ENCODE results near the gene TMEM132E.

Gene TMEM132E

GRCh38 chr17:34606763-34607162 is 27.4 kb downstream of the TMEM132E start:
- DNase-seq, result no peak

- DNase-seq, result no peak
These were observed 28.5 kb downstream of the TMEM132E start for GRCh38 chr17:34607917-34608316.

- no peak for DNase-seq
These were observed 29.8 kb downstream of the TMEM132E start for GRCh38 chr17:34609210-34609609.

DNA sequence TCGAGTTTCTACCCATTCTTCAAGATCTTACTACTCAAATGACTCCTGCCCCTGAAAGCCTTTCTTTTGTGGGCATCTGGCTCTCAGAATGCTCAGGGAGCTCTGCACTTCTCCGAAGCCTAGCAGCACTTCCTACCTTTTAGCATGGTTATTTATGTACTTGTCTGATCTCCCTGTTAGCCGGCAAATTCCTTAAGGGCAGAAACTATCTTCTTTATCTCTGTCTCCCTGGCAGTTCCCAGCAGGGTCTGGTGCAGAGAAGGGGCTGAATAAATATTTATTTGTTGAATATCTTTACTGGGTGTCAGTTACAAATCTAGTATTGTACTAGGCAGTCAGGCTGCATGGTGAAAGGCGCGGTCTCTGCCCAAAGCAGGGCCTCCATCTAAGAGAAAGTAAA is 30.7 kb downstream of the TMEM132E start:
- no peak for DNase-seq

DNA sequence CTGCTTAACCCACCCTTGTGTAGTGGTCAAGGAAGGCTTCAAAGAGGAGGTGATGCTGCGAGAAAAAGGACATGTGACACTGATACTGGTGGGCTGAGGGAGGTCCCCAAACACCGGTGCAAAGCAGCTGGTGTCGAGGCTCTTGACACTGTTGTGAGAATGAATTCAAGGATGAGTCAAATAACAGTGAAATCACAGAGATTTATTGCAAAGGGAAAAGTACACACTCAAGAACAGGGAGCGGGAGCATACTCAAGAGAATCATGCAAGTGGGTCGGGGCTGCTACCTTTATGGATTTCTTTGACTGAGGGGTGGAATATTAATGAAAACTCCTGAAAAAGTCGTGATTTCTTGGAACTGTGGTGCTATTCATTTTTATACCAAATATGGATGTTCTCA is 31.1 kb downstream of the TMEM132E start:
- no peak for DNase-seq

- no peak for DNase-seq
These were observed 34.0 kb downstream of the TMEM132E start for GRCh38 chr17:34613064-34614019.

GRCh38 chr17:34614698-34615097 is 35.3 kb downstream of the TMEM132E start:
- no peak for DNase-seq

DNA sequence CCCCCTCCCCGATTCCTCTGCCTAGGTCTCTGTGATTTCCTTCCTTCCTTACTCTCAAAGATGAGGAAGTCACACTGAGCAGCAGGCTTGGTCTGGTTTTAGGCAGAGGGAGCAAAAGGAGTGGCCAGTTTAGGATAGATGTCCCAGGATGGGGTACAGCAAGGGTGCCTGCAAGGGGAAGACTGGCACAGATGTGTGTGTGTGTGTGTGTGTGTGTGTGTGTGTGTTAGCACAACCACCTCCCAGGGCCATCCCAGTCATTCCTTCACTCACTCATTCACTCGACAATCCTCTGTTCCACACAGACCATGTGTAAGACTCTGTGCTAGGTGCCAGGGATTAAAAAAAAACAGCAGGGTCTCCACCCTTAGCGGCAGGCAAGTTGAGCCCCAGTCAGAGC is 35.9 kb downstream of the TMEM132E start:
- no peak for DNase-seq

GRCh38 chr17:34616148-34616547 is 36.8 kb downstream of the TMEM132E start:
- no peak for DNase-seq

DNA sequence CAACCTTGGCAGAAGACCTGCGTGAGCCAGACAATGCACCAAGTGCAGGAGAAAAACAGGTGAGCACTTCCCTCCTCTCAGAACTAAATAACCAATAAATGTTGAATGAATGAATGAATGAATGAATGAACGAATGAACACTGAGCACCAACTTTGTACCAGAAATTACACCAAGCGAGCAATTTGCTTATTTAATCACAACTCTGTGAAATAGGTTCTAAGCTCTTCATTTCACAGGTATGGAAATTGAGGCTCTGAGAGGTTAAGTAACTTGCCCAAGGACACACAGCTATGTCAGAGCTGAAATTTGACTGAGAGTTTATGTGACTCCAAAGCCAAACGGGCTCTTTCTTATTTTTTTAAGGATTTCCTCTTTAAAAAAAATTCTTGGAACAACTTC is 38.0 kb downstream of the TMEM132E start:
- DNase-seq, result no peak

GRCh38 chr17:34619687-34620217 is 40.4 kb downstream of the TMEM132E start:
- no peak for DNase-seq

DNA sequence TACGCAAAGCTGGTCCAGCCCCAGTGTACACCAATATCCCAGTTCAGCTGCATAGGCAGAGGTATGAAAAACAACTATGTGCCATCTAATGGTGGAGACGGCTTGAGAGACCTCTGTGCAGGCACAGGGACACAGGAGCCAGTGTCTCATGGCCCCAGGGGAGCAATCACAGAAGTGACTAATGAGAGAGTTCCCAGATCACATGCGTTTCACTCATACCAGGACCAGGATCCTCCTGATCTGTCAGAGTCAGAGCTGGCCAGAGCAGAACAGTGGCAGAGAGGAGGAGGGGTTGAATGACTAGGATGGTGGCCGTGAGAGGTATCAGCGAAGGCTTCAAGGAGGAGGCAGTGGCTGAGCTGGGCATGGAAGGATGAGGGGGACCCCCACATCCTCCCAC is 41.1 kb downstream of the TMEM132E start:
- DNase-seq, result no peak

- DNase-seq, result no peak
These were observed 43.7 kb downstream of the TMEM132E start for GRCh38 chr17:34622862-34623623.

GRCh38 chr17:34623856-34624766 is 44.7 kb downstream of the TMEM132E start:
- DNase-seq, result no peak

DNA sequence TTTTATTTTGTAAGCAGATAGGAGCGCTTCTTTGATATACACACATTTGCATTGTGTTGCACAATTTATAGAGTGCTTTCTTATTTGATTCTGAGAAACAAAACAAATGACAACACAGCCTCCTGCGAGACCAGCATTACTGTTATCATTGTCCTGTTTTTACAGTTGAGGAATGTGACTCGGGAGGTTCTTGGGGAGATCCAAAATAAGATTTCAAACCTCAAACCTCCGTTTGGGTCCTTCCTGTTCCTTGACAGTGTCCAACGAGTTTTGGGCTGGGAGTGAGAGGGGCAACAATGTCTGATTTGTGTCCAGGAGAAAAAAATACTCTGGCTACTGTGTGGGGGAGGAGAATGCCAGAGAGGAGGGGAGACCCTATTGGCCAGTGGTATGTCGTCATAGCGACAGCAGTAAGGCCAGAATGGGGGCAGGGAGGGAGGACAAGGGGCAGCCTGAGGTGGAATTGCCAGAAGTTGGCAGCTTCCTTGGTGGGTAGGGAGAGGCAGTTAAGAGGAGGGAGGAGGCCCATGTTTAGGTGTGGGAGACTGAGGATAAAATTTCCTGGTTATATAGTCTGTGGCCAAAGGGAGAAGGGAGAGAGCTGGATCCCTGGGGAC is 45.5 kb downstream of the TMEM132E start:
- DNase-seq, result no peak

DNA sequence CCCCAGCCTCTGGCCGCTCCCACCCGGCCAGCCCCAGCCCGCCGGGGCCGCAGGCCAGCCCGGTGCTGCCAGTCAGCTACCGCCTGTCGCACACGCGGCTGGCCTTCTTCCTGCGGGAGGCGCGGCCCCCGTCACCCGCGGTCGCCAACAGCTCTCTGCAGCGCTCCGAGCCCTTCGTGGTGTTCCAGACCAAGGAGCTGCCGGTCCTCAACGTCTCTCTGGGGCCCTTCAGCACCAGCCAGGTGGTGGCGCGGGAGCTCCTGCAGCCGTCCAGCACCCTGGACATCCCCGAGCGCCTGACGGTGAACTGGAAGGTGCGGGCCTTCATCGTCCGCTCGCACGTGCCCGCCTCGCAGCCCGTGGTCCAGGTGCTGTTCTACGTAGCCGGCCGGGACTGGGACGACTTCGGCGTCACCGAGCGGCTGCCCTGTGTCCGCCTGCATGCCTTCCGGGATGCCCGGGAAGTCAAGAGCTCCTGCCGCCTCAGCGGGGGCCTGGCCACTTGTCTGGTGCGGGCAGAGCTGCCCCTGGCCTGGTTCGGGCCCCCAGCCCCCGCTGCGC is 46.8 kb downstream of the TMEM132E start:
- DNase-seq, result no peak

DNA sequence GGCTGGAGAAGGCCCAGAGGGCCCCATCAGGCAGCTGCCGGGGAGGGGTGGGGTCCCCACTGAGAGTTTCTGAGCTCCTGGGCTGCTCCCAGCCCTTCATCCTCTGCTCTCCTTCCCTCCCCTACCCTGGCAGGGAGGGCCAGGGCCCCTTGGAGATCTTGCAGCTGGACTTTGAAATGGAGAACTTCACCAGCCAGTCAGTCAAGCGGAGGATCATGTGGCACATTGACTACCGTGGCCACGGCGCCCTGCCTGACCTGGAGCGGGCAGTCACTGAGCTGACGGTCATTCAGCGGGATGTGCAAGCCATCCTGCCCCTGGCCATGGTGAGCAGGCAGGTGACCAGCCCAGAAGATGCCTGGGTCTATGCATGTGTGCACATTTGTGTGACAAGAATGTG is 49.5 kb downstream of the TMEM132E start:
- DNase-seq, result no peak

DNA sequence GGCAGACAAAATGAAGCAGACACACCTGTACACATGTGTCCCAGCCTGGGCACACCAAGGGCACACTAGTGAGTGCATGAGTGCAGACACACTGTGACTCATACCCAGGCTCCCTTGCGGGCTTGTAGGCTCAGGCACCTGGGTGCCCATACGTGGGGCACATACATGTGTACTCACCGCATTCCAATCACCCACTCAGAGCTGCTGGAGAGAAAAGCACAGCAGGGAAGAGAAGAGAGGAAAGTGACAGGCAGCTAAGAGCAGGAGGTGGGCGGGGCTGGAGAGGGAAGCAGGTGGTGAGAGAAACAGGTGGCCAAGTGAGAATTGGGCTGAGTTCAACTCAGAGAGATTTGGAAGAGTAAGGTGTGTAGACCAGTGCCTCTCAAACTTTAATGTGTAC is 54.0 kb downstream of the TMEM132E start:
- no peak for DNase-seq

DNA sequence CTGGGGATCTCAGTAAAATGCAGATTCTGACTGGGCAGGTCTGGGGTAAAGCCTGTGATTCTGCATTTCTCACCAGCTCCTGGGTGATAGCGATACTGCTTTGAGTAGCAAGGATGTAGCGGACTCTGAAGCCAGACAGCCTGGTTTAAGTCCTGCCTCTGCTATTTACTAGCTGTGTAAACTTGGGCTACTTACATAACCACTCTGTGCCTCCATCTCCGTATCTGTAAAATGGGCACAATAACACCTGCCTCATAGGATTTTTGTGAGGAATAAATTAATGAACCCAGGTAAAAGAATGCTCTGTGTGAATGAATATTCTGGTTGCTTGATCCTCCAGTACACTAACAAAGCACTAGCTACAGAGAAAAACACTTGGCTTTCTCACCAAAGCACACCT is 54.4 kb downstream of the TMEM132E start:
- no peak for DNase-seq

- no peak for DNase-seq
These were observed 55.3 kb downstream of the TMEM132E start for GRCh38 chr17:34634551-34635160.

- DNase-seq, result no peak
These were observed 56.5 kb downstream of the TMEM132E start for GRCh38 chr17:34635876-34636275.

Measured in CD4-positive, alpha-beta T cell treated with Interleukin-6 for 4 hours (primary cell).